Stimulated activated CD4-positive, alpha-beta T cell treated with anti-CD3 and anti-CD28 coated beads, Interleukin-4, amount 100 ng/mL, for 1 hour (primary cell): Measurements from ENCODE around the gene NT5M.
A peak's percentile ranks its signal among the peaks of the same experiment; 100 is the strongest.

Experiments used
- DNase-seq: peaks from one replicate; pipeline ENCODE4 v3.0.0-alpha.2; 2020

The NT5M gene

DNA sequence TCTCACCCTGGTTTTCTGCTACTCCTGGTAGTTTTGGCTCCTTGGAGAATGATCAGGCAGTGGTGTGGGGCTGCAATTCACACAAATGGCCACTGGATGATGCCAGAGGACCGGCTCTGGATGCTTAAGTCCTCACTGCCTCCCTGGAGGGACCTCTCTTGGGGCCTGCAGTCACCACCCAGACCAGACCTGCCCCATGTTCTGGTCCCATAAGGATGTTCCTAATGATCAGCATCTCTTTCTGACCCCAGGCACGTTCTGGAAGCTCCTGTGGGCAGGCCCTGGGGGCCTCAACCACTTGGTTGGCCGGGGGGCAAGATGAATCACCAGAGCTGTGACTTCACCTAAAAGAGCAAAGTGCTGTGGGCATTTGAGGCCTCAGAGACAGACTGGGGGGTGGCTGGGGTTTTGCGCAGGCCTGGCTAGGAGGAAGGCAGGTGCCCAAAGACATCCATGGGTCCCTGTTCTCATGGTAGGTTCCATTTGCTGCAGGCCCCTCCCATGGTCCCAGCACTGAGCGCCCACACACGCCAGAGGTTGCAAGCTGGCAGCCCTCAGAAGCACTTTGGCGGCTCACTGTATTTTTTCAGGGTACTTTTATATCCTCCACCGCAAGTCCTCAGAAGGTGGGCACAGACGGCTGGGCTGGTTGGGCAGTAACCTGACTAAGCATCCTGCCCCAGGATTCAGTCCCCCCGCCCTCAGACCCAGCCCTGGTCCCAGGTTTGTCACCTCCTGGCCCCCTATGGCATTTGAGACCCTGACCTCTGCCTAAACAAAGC, 53.2 kb downstream of the NT5M start:
- peak; percentile 62 for DNase-seq

DNA sequence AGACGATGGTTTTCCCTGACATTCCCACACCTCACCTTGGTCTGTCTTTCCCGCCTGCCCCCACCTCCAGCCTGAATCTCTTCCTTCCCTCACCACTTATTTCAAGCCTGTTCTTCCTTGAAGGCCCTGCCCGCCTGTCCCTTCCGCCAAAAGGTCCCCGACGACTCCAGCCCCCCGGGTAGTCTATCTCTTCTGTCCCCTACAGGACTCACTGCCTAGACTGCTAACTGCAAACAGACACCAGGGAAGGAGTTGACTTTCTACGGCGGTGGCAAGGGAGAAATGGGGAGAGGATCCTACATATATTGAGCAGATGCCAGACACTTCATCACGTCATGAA, 53.7 kb downstream of the NT5M start:
- DNase-seq, result no peak

DNA sequence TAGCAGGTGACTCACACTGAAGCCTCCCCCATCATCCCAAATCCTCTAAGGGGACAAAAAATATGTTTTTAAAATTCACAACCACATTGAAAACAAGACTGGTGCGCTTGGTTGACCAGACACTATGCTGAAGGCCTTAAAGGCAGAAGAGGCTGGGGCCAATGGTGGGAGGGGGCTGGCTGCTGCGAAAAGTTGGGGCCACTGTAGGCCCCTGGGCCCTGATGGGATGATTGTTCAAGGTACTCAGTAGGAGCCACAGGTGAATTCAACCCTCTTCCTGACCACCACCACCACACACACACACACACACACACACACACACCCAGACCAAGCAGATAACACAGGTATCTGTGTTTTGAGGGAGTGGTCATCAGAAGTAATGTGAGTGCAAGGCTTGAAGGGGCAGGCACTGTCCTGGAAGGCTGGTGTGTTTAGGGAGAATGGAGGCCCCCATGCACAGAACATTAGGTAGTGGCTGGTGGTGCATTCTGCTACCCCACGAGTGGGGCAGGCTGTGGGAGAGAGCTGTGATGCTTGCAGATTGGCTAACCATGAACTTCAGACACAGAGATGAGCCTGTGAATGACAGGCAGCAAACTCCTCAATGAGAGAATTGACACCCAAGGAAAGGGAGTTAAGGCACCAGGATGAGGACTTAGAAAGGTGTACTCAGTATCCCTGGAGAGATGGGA, 55.0 kb downstream of the NT5M start:
- DNase-seq, result no peak

DNA sequence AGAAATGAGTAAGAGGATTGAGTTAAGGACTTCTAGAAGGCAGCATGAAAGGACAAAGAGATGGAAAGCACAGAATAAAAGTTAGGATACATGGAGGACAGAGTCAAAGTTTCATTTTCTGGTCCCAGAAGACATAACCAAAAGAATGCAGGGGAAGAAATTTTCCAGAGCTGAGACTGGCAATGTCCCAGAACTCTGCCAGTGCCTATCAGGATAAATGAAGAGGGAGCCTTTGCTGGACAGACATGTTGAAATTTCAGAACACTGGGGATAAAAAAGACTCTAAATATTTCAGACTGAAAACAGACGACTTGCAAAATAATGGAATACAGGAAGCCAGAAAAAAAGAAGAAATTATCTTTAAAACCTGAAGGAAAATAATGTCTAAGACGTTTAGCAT, 55.7 kb downstream of the NT5M start:
- DNase-seq, result no peak

DNA sequence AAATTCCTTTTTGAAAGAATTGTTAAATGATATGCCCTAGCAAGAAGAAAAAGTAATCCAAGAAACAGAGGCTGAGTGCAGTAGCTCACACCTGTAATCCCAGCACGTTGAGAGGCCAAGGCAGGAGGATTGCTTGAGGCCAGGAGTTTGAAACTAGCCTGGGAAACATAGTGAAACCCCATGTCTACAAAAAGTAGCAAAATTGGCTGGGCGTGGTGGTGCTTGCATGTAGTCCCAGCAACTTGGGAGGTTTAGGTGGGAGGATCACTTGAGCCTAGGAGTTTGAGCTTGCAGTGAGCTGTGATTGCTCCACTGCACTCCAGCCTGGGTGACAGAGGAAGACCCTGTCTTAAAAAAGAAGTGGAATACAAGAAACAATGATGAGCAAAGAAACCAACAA, 56.1 kb downstream of the NT5M start:
- DNase-seq, result no peak

DNA sequence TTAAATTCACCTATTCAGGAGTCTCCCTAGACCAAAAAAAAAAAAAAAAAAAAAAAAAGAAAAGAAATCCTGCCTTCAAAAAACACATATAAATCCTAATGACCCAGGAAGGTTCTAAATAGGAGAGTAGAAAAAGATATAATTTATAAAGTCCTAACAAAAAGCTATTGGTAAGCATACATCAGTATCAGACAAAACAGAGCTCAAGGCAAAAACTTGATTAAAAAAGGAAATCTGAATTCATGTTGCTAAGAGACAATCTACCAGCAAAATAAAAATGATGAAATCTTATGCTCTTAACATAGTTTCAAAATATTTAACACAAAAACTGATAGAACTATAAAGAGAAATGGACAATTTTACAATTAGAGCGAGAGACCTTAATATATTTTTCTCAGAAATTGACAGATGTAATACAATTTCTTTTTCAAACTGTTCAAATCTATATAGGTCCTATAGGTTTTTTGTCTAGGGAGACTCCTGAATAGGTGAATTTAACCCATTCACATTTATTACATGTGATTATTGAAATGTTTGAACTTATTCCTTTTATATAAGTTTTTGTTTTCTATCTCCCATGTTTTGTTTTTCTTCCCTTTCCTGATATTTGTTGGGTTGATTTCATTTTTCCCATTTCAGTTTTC, 57.0 kb downstream of the NT5M start:
- no peak for DNase-seq

DNA sequence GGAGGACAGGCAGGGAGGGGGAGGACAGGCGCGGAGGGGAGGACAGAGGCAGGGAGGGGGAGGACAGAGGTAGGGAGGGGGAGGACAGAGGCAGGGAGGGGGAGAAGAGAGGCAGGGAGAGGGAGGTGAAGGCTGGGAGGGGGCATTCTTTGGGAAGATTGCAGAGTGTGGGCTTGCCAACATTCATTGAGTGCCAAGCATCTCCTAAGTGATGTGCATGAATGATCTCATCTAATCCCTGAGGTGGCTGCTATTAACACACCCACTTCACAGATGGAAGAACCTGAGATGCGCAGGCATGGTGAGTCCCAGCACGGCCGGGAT, 58.3 kb downstream of the NT5M start:
- DNase-seq, result no peak

DNA sequence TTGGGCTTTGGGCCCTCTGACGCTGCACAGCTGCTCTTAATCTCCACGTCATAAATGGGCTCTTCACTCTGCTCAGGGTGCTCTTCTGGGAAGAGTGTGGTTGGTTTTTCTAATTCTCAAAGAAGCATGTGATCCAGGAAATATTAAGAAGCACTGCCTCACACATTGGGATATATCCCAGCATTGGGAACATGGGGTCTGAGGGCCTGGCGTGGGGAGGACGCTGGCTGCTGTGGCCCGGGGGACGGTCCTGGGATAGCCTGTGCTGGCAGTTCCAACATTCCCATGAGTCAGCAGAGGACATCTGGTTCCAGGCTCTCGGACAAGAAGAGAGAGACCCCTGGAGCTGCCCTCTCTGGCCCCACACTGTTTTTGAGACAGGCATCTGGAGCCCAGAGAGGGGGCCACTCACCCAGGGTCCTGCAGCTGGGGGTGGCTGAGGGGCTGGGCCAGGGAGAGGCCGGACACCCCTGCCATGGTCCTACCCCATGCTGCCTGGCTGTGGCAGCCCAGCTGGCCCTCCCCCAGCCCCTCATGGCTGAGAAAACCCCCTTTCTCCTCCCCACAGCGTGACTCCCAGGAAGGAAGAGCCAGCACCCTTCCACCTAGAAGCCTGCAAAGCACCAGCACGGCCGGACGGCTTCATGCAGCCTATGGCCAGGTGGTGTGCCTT, 58.8 kb downstream of the NT5M start:
- no peak for DNase-seq

DNA sequence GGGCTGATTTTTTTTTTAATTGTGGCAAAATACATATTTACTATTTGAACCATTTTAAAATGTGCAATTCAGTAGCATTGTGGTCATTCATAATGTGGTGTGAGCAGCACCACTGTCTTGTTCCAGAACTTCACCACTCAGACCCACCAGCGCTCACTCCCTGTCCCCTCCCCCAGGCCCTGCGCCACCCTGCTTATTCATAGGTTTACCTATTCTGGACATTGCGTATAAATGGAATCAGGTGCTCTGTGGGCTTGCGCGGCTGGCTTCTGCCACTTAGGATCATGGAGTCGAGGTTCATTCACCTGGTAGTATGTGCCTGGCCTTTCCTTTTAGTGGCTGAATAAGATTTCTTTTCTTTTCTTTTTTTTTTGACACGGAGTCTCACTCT, 59.4 kb downstream of the NT5M start:
- DNase-seq, result no peak

DNA sequence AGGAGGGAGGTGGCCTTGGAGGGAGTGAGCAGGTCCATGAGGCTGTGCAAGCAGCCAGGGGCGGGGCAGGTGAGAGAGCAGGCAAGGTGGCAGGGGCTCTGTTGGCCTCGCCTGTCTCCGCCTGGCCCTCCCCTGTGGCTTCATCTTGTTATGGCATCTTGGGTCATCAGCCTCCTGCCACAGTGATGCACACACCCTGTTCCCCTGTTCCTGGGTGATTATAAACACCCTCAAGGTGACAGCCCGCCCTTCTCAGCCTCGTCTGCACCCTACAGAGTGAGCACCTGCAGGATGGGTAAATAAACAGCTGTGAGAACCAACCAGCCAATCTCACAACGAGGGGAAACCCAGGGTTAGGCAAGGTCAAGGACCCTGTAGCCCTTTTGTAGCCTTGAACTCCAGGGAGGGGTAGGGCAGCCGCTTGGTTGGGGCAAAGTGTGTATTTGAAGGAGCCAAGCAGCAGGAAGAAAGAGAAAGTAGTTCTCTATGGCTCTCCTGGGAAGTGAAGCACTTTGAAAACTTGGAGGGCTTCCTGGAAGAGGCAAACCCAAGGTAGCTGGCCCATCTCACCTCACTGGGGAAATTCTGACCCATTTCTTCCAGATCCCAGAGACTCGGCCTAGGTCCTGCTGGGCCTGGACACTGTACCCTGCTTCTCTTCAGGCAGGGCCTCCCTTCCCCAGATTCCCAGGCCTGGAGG, 60.6 kb downstream of the NT5M start:
- no peak for DNase-seq

DNA sequence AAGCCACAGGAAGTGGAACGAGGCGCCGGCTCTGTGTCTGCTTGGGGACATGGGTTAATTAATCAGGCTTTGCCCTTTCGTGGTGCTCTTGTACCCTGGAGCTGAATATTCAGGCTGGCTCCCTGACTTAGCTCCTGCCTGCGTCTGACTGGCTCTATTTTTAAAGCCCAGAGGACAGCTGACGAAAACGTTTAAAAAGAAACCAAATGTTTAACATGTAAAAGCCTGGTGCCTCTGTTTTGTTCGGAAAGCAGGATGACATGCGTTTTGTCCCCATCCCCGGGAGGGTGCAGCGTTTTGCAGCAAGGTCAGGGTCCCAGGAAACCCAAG, 61.1 kb downstream of the NT5M start:
- no peak for DNase-seq

DNA sequence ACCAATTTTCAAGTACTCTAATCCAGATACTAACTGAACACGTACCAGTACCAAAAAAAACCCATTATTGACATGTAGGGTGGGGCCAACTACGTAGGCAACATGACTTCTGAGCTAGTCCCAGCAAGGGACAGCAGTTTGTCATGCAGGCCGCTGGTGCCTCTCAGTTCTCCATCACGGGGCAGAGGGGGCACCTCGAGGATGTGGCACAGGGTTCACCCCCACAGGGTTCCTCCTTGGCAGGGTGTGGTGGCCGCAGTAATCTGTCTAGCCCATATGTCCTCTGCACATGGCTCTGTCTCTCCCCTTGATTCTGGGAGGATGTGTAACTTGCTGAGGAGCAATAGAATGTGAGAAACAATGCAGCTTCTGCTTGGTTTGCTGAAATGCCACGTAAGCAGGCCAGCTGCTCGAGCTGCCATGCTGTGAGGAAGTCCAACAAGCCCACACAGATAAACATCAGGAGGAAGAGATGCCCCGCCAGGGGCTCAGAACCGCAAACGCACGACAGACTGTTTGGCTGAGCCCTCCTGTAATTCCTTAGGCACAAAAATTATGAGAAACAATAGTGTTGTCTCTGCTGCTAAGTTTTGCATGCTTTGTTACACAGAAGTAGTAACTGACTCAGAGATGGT, 62.4 kb downstream of the NT5M start:
- no peak for DNase-seq

DNA sequence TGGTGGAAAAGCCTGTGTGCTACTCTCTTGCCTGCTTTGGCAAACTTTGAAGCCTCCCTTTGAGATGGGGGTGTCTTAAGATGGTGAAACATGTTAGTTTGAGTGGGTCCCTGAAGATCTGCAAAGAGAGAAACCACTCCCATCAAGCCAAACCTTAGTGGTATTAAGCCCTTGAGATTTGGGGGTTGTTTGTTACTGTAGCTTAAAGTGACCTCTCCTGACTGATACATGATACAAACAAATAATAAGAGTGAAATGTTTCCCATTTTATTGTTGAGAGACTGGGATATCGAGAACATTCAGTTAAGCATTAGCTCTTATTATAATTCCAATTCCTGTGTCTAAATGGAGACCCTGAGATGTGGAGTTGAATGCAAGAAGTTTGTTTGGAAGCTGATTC, 63.1 kb downstream of the NT5M start:
- no peak for DNase-seq

DNA sequence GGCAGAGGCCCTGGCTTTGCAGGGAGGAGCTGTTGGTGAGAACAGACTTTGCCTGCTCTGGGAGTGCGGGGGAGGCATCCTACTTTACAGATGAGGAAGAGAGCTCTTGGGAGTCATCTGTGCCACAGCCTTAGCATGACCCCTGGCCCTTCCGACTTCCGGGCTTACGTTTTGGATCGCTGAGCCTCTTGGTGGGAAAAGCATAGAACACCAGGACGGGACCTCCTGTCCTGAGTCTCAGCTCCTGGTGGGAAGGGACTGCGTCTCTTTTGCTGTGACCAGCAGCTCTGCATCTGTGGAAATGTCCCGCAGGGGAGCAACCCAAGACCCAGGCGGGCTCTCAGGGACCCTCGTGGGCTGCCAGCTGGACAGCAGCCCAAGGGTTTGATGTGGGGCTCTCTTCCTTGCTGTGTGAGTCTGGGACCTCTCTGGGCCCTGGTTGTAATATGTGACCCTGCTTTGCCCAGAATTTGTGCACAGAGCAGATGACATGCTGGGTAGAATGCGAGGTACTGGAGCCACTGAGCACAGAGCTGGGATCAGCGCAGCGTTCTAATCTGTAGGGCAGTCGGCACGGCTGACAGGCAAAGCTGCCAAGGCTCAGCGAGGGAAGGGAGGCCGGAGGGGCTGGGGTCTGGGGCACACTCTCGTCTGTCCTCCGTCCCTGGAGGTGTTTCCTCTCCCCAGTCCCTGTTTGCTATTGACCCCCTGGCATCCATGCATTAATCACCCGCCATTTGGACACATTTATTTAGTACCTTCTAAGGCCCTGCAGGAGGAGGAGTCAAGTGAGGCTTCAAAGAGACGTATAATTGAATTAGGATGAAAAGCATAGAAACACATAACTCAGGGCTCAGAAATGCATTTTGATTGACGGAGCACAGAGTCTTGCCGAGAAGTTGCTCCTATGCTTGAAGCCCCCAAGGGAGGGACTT, 64.0 kb downstream of the NT5M start:
- DNase-seq, result no peak

DNA sequence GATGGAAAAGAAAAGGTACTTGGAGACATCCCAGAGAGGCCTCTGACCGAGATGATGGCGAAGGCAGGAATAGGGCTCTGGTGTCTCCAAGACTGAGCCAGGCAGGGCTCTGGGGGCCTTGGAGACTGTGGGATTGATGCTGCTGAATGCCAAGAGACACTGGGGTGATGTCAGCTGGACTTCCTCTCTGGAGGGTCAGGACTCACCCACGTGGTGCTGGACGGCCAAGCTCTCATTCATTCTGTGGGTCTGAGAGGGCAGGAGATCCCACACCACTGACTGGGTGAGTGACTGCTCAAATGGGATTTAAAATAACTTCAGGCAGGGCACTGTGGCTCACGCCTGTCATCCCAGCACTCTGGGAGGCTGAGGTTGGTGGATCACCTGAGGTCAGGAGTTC, 64.8 kb downstream of the NT5M start:
- no peak for DNase-seq

DNA sequence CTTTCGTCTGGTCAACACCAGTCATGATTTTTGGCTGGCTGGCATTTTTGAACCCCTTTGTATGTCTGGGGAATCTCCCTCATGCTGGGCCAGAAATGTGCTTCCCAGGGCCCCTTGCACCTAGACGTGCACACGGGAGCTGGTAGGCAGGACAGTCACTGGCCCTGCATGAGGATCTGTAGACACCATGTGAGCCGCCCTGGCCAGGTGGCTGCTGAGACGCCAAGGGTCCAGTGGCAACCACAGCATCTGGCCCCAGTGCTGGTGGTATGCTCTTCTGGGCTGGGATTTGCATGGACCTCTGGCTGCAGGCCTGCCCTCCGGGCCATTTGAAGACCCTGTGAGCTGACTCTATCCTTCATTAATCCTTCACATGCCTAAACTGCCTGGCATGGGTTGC, 67.5 kb downstream of the NT5M start:
- no peak for DNase-seq

DNA sequence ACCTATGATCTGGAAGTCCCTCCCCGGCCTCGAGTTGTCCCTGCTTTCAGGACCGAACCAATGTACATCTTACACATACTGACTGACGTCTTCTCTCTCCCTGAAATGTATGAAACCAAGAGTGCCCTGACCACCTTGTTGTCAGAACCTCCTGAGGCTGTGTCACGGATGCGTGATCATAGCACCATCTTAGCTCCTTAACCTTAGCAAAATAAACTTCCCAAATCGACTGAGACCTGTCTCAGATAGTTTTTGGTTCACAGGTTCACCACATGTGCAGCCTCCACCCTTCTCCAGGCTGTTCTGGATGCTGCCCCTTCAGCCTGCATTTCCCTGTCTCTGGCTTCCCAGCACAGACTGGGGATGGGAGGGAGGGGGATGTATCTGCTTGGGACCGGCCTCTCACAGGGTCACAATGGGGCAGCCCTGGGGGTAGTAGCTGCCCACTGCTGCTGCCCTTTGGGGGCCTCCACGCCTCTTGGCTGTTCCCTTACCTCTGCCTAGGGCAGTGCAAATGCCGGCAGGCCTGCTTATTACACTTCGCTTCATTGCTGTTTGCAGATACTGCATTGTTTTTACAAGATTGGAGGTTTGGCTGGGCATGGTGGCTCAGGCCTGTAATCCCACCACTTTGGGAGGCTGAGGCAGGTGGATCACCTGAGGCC, 69.8 kb downstream of the NT5M start:
- DNase-seq, result no peak

DNA sequence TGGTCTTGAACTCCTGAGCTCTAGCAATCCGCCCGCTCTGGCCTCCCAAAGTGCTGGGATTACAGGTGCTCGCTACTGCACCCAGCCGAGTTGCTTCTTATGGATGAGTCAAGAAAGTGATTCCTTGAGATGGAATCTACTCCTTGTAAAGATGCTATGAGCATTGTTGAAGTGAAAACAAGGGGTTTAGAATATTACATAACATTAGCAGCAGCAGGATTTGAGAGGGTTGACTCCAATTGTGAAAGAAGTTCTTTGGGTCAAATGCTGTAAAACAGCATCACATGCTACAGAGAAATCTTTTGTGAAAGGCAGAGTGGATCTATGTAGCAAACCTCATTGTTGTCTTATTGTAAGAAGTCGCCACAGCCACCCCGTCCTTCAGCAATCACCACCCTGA, 72.7 kb downstream of the NT5M start:
- no peak for DNase-seq

DNA sequence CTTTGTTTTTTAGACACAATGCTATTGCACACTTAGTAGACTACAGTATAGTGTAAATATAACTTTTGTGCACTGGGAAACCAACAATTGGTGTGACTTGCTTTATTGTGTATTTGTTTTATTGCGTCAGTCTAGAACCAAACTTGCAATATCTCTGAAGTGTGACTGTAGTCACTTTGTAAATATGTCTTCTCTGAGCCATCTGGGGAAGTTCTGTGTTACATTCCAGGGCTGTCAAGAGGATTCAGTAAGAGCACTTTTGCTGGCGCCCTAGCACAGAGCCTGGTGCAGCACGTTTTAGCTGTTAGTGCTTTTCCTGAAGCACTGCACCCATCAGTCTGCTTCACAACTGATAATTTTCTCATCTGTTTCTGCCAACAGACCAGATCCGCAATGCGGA, 73.2 kb downstream of the NT5M start:
- DNase-seq, result no peak

DNA sequence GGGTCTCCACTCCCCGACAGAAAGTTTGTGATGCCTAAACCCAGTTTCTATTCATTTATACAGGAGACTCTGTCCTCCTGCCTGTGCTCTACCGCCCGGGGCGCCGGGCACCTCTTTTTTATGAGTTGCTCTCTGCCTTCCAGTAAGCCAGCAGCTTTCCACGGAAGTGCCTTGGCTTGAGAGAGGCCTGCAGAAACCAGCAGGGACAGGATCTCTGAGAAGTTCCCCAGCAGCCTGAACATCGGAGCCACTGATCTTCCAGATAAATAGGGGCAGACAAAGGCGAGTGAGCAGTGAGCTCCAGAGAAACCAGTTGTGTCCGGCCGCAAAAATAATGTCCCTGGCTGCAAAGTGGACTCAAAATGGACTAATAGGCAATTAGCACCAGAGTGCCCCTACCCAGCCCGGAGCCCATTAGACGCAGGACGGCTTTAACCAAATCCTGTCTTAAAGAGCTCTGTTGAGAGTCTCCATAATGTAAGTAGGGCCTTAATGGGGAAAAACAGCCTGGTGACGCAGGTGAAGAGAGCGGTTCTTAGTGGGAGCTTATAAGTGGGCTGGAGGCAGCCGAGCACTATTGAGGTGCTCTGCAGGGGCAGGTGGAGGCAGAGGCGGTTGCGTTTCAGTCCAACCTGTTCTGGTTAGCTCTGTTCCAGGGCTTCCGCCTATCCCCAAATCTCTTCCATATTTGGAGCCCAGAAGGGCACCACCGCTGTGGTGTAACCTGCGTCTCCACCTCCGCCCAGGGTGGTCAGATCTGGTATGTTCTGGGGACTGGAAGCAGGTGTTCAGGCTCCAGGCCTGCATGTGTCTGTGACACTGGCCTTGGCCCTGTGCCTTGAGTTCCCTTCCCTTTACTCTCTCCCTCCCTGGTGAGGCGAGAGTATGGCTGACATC, 74.1 kb downstream of the NT5M start:
- DNase-seq, result no peak
